GOT3 (cell line): ENCODE measurements around the gene ANO2.
"Not testable (repeated sequence)": the region's sequence is repeated elsewhere in the genome, so short reads cannot be mapped to it uniquely, and the experiment has no call there.

ENCODE experiments used
- DNase-seq: peaks from one replicate; lab custom pipeline; 2025; ENCODE audit warnings: mixed read lengths; lab: John Stamatoyannopoulos, UW

ANO2 gene

DNA sequence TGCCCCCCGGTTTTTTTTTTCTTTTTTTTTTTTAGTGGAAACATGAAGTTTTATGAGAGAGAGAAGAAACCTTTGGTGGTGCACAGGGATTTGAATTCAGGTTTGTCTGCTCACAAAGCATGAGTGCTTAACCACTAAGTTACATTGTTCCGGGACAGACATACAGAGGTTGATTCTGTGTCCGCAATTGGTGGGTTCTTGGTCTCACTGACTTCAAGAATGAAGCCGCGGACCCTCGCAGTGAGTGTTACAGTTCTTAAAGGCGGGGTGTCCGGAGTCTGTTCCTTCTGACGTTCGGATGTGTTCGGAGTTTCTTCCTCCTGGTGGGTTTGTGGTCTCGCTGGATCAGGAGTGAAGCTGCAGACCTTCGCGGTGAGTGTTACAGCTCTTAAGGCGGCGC lies 57.2 kb downstream of the ANO2 start:
- not testable (repeated sequence) for DNase-seq

DNA sequence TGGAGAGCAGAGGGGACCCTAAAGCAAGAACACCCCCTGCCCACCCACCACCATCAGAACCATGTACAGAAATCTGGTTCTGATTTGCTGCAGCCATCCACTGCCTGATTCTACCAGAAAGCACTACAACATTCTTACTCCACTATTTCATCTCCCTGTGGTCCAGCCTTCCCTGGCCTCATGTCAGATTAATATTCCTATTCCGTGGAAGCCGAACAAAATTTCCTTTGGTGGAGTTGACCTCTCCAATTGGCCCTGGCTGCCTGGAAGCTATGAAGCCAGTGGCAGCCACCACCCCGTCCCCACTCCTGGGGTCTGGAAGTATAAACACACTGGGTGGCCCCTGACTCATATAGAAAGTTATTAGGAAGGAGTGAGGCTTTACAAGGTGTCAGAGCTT lies 60.2 kb downstream of the ANO2 start:
- no peak for DNase-seq

DNA sequence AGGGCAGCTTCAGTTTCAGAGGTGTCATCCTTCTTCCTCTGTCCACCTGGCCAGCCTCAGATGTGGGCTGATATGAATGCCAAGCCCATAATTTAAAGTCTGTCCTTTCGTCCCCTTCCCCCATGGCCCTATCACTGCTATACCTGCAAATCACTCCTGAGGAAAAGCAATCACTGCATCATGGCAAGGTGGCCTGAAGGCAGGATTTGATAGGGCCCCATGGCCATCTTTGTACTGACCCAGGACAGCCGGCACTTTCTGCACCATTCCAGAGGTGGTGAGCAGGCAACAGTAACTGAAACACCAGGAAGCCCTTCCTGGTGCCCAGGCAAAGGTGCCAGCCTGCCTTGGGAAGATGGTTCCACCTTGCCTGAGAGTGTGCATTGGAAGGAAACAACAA lies 60.8 kb downstream of the ANO2 start:
- no peak for DNase-seq

DNA sequence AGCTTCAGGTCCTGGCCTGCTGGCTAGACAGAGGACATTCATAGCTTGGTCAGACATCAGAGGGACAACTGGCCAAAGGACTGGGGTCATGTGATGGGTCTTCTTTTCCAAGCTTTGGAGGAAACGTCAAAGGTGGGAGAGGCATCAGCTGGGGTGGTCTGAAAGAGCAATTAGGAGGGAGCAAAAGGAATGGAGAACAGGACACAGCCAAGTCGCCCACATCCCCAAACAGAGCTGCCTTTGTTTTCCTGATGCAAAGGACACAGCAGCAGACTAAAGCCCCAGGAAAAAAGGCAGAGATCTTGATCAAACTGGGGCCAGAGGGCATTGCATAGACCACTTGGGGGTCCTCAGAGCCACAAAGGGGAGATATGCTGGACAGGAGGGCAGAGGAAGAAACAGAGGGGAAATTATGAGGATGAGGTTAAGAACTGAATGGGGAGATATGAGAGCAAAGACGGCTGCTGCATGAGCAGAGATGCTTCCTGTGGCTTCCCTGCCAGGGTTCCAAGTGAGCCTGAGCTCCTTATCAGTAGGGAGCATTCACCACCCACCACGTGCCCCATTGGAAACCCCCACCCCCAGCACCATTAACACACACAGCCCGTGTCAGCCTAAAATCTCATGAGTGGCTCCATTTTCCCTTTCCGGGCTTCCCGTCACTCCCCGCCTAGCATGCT lies 62.4 kb downstream of the ANO2 start:
- DNase-seq, result no peak

DNA sequence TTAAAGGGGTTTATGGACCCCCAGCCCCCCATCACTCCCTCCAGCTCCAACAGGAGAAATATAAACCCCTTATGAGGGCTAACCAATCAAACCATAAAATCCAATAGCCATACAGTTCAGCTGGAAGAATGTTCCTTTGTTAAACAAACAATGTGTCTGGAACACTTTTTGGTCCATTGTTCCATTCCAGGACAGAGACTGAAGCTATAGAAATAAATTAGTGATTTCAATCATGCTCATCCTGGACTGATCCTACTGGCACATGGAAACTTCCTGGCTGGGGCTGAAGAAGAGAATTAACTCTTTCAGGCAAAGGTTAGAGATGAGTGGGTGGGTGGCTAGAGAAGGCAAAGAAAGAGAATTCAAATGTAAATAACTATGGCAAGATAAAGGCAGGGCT lies 63.4 kb downstream of the ANO2 start:
- DNase-seq, result no peak

DNA sequence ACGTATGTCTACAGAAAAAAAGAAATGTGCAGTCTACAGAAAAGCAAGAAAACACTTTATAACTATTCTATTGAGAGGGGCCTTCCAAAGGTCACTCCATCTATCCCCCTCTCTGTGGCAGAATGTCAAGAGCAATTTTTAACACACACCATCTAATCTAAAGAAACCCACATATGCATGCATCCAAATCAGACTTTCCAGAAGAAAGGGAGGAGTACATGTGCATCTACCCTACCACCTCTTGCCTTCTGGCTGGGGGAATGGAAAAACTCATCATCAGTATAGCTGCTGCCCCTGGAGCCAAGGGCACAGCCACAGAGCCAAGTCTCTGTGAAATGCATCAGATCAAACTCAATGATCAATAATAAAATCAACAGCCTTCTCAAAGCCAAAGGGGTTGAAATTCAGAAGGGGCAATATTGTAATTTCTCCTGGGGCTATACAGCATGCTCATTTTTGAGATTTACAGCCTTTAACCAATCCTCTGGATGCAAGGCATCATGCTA lies 63.9 kb downstream of the ANO2 start:
- DNase-seq, result no peak

DNA sequence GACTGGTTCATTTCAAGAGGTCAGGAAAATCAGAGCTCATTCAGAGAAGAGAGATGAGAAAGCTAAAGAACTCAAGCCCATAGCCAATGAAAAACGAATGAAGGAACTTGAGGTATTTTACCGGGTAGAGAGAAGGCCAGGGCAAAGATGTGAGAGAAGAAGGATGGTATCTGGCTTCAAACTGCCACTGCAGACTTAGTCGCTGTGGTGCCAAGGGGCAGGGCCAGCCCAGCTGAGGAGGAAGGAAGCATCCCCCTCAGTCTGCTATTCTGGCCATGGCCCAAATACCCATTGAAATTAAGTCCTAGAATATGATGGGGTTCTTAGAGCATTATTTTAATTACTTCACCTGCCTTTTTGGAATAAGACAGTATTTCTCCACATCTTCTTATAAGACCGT lies 69.2 kb downstream of the ANO2 start:
- DNase-seq, result no peak

DNA sequence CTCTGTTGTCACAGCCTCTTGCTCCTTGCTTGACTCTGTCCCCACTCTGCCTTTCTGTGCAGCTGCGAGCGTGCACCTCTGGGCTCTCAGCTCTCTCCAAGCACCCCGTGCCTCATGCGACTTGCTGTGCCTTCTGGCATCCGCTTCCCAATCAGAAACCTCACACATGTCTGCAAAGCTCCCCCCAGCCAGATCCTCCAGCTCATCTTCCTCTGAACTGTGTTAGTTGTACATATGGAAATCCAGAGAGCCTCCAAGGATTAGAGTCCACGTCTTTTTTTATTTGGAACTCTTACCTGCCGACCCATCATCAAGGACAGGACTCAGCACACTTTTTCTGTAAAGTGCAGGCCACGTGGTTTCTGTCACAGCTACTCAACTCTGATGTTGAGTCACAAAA lies 70.5 kb downstream of the ANO2 start:
- no peak for DNase-seq

DNA sequence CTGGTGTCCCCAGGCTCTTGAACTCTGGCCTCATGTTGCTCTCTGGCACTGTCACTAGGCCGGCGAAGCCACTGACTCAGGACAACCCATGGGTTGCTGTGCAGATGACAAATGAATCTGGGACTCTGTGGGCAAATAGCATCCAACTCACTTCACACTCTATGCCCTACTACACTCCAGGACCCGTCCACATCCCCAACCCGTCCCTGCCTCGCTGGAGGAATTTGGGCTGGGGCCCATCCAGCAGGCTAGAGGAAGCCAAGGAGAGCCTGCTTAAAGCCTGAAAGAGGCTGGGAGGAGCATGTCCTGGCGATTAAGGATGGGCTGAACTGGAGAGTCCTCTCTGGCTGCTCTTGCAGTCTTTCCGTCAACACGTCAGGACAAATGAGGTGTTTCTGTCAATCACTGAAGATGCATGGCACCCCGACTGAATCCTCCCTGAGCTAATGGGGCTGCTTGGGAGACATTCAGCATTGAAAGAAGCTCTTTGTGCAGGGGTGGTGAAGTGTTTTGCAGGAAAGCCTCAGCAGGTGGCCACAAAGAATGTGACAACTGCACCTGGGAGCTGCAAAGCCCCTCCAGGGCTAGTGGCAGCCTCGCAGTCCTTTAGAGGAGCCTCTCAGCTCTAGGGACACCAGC lies 71.7 kb downstream of the ANO2 start:
- no peak for DNase-seq

DNA sequence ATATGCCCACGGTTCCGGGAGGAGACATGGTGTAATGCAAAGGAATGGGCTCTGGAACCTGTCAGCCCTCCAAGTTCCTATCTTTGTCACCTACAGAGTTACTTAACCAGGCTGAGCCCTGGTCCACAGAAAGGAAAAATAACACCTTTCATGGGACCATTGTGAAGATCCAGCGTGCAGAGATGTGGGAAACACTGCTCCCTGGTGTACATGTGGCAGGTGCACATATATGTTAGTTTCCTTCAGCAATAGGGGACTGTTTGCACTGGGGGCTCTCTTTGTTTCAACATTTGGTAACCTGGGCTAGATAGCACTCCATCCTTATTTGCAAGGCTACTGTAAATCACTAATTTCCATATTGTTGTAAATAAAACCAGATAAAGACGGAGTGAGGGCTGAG lies 72.3 kb downstream of the ANO2 start:
- no peak for DNase-seq

DNA sequence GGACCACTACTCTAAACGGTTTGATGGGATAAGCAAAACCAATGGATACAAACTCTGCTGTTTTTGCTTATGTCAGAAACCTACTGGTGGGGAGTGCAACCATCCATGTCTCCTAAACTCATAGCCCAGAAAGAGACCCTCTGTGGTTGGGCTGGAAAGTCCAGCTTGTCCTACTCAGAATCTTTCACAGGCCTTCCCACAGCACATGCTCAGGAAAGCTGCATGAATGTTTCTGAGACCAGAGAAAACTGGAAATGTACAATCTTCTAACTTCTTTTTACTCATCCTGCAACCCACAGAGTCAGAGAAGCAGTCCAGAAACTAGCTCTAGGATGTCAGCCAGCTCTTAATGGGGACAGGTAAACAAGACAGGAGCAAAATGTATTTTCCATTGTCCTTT lies 73.3 kb downstream of the ANO2 start:
- no peak for DNase-seq

DNA sequence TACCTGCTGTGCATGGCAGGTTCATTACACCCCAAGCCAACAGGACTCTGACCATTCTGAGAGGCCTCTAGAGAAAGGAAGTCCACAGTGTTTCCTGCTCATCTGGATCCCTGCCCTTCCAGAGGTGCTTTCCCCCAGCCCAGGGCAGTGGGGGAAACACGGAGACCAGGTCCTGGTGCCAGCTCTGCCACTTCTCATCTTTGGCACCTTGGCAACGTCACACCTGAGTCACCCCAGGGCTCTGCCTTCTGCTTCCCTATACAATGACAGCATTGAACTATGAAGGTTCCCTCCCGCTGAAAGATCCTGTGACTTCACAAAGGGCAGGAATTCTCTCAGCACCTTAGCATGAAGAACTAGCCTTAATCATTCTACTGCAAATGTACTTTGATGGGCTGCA lies 74.9 kb downstream of the ANO2 start:
- no peak for DNase-seq

DNA sequence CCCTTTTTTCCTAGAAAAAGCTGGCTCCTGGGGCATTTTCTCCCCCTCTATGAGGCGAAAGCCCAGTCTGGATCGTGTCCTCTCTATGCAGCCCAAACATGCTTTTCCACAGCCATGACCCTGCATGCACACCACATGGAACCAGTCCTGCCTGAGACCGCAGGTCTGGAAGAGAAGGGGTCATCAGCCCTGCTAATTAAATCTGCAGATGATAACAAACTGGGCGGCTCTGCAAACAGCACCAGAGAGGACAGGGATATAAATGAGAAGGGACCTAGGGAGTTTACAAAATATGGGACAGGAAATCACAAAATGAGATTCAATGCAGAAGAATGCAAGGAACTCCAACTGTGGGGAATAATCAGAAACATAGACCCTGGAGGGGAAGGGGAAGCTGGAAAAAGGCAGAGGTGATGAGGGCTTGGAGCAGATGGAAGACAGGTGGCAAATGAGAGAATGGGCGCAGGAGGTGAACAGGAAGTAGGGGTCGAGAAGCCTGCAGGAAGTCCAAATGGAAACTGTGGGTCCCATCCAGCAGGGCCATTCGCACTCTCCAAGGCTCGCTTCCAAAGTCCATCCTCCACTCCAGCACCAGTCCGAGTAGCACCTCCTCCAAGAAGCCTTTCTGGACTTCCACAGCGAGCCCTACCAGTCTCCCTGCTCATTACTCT lies 76.3 kb downstream of the ANO2 start:
- DNase-seq, result no peak

DNA sequence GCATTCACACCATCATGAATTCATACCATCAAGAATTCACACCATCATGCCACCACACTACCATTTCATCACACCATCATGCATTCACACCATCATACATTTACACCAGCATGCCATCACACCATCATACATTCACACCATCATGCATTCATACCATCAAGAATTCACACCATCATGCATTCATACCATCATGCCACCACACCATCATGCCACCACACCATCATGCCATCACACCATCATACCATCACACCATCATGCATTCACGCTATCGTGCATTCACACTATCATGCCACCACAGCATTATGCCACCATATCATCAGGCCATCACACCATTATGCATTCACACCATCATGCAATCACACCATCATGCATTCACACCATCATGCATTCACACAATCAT lies 79.7 kb downstream of the ANO2 start:
- no peak for DNase-seq

DNA sequence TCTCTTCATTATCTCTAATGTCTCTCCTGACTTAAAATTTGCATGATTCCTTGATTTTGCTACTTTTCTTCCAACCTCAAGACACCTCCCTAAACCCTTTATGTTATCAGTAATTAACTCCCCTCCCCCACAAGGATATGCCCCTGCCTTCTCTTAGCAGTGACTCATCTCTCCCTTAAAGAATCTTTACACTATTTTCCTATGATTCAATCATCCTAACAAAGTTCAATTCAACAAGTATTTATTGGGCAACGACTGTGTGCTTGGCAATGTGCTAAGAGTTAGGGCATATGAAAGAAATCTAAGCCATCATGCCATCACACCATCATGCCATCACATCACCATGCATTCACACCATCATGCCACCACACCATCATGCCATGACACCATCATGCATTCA lies 80.1 kb downstream of the ANO2 start:
- no peak for DNase-seq

DNA sequence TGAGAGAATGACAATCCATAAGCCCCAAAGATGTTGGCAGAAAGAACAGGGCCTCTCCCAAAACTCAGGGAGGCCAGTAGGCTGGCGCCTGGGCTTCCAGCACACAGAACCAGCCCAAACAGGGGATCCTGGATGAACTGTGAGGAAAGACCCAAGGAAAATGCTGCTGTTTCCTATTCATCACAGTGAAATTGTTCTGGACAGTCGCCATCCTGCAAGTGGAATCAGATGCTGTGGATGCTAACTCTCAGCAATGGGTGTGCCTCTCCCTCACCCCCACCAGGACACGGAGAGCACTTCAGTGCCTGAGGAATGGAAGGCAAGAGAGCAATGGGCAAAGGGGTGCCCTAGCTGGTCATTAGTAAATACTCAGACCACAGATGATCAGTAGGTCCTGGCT lies 80.8 kb downstream of the ANO2 start:
- no peak for DNase-seq

DNA sequence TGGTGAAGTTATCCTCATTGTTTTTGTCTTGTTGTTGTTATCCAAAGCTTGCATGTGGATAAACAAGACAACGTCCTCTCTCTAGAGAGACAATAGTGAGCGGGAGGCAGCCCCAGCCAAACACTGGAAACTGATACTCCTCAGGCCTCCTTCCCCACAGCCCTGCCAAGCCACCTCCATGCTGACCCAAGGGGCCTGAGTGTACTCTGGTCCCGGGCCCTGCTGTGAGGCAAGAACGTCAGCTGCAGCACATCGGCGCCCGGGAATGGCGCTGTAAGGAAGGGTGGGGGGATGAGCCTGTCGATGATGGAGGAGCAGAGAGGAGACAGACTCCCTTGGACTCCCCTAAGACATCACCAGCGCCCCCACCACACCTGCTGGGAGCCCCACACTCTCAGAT lies 83.6 kb downstream of the ANO2 start:
- DNase-seq, result no peak

DNA sequence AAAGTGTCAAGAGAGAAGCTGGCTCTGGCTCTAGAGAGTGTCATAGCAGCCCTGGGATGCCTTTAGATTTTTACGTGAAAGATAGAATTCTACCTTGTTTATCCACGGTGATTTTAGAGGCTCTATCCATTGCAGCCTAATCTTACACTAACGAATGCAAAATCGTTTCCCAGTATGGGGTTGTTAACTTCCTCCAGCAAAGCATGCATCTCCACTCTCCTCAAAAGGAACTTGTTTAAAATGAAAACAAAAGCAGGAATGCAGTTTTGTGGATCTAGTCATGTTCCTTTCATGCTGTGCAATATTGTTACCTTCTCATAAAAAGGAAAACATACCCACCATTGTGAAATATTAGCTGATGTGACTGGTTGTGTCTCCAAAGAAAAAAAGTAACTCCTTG lies 88.4 kb downstream of the ANO2 start:
- DNase-seq, result no peak

DNA sequence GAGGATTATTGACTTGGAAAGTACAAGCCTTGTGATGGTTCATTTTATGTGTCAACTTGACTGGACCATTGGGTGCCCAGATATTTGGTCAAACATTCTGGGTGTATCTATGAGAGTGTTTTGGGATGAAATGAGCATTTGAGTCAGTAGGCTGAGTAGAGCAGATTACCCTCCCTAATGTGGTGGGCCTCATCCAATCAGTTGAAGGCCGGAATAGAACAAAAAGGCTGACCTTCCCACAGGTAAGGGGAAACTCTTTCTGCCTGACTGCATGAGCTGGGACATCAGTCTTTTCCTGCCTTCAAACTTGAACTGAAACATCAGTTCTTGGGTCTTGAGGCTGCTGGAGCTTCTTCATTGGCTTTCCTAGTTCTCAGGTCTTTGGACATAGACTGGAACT lies 98.1 kb downstream of the ANO2 start:
- no peak for DNase-seq

DNA sequence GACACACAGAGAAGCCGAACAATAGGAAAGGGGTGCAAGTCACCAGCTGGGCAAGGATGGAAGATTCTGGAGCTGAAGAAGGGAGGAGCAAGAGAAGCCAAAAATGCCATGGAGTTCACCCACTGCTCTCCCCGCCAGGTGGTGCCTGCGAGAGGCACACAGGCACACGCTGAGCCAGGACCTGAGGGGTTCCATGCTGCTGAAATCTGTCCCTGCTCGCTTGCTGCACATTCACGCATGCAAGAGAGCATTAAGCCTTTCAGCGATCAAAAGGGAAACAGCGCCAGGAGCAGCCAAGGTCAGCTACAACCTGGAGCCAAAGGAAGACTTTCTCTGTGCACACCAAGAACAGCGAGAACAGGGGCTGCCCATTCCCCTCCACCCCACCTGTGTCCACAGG lies 104.1 kb downstream of the ANO2 start:
- DNase-seq, result no peak

DNA sequence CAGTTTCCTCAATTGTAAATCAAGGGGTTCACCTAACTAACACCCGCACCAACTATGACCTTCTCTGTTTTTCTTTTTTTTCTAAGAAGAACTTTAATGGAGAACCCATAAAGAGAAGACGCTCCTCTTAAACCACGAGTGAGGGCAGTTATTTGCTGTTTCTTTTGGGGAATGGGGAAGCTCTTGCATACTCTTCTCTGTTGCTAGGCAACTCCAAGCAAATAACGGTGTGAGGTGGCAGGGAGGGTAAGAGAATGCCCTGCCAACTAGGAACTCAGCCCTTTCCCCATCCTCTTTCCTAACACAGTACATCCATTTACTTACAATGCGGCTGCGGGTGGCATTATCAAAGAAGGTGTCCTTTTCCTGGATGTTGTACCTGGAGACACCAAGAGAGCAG lies 114.9 kb downstream of the ANO2 start:
- no peak for DNase-seq

DNA sequence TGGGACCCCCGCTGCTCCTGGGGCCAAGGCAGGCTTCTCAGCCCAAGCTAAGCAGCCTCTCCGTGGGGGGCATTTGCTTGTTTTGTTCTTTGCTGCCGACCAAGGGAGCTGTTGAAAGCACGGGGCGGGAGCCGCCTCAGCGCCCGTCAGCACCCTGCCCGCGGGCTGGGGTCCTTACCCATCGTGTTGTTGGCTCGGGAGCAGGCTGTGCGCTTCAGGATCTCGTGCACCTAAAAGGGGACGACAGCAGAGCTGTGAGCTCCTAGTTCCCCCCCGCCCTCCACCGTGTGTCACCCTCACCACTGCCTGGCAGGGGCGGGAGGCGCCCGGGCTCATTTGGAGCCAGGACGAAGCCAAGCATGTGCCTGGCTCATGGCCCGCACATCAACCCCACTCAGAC lies 117.5 kb downstream of the ANO2 start:
- no peak for DNase-seq

DNA sequence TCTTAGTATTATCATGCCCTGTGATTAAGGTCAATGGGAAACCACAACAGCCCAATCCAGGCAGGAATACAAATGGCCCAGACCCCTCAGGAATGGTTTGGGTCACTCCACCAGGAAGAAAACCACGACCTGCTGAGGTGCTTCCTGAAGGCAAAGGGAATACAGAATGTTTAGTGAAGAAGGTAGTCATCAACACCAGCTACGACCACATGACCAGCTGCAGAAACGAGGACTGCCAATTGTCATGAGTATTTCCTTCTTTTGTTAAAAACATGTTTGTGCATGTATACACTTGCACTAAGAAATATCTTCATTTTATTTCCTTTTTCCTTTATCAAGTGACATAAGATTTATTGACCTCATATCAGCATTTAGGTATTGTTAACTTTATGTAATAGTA lies 119.3 kb downstream of the ANO2 start:
- not testable (repeated sequence) for DNase-seq
